ENCODE results near the gene LIN28B. TPM values are rescaled to one million over a fixed set of nuclear protein-coding genes. Genes with fewer than 3 reads are reported as not detected.
"Not testable (repeated sequence)": the region's sequence is repeated elsewhere in the genome, so short reads cannot be mapped to it uniquely, and the experiment has no call there.

LIN28B gene
- total RNA-seq, 1 donor from 2014 or later, result 5.1 TPM

- no peak for DNase-seq (ENCODE audit: low spot score)
These were observed 778 bp upstream of the LIN28B start for GRCh38 chr6:104955927-104956730.

- DNase-seq (ENCODE audit: low spot score), result no peak
These were observed 632 bp downstream of the LIN28B start for GRCh38 chr6:104957301-104958177.

DNA sequence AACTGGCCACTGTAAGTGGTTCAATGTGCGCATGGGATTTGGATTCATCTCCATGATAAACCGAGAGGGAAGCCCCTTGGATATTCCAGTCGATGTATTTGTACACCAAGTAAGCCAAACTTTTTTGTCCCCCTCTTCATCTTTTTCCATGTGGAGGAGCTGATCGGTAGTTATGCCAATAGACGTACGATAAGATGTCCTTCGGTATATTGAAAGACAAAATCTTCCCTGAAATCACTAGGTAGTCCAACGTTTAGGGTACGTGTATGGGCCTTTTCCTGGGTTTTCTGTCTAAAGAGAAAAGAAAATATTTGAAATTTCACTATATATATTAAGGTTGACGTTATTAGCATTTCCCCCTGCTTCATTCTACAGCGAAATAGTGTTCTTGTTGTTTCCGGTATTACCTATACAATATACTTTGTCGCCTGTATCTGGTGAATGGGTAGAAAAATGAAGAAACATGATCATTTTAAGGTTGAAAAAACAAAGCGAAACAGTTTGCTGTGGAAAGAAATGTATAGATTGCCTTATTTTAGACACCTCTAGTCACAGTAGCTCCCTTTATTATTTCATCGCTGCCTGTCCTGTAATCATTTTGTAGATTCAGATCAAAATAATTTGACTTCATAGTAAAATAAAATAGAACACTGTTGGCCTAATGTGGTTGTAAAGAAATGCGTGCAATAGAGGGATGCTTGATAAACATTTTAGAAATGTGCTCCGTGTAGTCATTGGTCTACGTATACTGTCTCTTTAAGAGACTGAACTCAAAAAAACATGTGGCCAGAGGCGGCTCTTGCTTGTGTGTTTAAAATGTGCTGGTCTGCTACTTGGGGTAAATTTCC is 1.5 kb downstream of the LIN28B start:
- peak; percentile 35 for DNase-seq (ENCODE audit: low spot score)

- DNase-seq (ENCODE audit: low spot score), result no peak
These were observed 2.3 kb downstream of the LIN28B start for GRCh38 chr6:104959026-104959858.

DNA sequence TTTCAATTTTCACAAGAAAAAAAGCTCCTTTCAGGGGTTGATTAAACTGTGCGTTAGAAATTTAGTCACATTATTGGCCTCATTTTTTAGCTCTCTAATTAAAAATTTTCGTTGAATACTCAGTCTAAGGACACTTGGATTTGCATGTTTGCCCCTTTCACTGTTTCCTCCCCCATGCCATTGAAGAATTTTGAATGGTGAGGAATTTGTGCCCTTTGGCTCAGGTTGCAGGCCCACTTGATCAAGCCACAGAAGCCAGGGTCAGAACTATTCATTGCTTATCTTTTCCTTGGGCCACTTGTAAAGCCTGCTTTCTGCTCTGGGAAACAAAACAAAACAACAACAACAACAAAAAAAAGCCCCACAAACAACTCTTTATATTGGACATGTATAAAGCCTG is 12.2 kb downstream of the LIN28B start:
- no peak for DNase-seq (ENCODE audit: low spot score)

DNA sequence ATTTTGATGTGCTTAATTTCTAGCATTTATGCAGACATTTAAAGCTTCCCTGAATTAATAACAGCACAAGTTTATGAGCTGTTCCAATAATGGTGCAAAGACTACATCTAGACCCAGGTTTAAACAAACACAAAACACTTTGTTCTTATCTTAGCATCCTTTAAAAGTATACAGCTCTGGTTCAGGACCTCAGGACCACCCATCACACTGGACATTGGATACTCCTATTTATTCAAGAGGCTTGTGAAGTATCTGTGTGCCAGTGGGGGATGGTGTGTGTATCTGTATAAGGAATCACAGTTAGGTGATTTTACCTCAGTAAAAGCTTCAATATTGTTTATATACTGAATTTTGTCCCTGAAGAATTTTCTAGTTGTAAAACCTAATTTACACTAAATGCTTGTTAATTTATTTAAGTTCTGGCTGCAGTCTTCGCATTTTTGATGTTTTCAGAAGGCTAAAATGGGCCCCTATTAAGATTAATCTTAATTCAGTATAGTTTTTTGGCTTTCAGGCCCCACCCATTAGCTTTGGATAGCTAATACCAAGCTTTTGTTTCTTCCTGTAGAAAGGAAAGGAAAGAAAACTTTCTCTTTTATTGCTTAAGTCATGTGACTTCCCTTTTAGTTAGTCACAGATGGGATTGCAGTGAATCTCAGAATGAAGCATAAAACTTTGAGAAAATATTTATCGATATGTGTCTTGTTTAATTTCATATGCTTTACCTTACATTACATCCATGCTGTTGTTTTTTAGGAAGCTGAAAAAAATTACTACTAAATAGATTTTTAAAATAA is 13.1 kb downstream of the LIN28B start:
- DNase-seq (ENCODE audit: low spot score), result no peak

GRCh38 chr6:104973404-104973803 is 16.5 kb downstream of the LIN28B start:
- no peak for DNase-seq (ENCODE audit: low spot score)

- no peak for DNase-seq (ENCODE audit: low spot score)
These were observed 26.4 kb downstream of the LIN28B start for GRCh38 chr6:104983296-104983695.

- DNase-seq (ENCODE audit: low spot score), result no peak
These were observed 26.9 kb downstream of the LIN28B start for GRCh38 chr6:104983776-104984175.

DNA sequence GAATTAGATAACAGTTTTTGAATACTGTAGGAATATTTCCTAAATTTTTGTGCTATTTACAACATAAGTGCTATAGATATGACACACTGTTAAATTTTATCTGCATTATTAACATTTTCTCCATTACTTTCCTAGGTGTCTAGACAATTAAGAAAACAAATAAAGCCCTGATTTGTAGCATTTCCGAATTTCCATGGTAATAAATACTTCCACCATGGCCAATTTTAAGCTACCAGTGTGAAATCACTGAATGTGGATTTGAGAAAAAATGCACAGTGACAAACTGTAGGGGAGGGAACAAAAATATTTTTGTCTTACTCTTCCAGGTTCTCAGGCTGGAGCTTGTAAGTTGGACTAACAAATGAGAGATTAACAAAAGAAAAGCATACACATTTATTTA is 27.9 kb downstream of the LIN28B start:
- DNase-seq (ENCODE audit: low spot score), result no peak

DNA sequence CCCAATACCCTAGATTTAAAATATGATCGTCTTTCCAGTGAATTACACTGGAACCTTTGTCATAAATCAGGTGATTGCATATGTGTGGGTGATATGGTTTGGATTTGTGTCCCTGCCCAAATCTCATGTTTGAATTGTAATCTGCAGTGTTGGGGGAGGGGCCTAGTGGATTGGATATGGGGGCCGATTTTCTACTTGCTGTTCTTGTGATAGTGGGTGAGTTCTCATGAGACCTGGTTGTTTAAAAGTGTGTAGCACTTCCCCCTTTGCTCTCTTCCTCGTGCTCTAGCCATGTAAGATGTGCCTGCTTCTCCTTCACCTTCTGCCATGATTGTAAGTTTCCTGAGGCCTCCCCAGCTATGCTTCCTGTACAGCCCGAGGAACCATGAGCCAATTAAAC is 29.0 kb downstream of the LIN28B start:
- not testable (repeated sequence) for DNase-seq (ENCODE audit: low spot score)

DNA sequence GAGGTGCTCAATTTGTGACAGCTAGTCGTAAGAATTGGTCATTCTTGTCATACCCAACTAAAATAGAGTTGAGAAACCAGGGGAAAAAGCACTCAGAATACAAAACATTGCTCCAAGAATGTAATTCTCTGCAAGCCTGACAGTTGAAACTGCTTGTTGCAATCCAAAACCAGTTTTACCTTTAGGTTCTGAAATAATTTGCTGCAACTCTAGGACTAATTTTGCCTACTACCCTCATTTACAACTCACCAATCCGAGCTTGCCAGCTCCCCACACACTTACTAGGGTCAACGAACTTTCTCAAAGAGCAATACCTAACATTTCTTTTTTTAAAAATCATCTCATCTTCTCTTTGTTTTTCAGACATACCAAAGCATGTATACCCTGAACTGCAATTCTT is 29.7 kb downstream of the LIN28B start:
- no peak for DNase-seq (ENCODE audit: low spot score)

- no peak for DNase-seq (ENCODE audit: low spot score)
These were observed 30.3 kb downstream of the LIN28B start for GRCh38 chr6:104987218-104987617.

- no peak for DNase-seq (ENCODE audit: low spot score)
These were observed 33.2 kb downstream of the LIN28B start for GRCh38 chr6:104990085-104990484.

DNA sequence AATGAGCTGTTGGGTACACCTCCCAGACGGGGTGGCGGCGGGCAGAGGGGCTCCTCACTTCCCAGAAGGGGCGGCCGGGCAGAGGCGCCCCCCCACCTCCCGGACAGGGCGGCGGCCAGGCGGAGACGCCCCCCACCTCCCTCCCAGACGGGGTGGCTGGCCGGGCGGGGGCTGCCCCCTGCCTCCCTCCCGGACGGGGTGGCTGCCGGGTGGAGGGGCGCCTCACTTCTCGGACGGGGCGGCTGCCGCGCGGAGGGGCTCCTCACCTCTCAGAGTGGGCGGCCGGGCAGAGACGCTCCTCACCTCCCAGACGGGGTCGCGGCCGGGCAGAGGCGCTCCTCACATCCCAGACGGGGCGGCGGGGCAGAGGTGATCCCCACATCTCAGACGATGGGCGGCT is 34.2 kb downstream of the LIN28B start:
- not testable (repeated sequence) for DNase-seq (ENCODE audit: low spot score)

- DNase-seq (ENCODE audit: low spot score), result not testable (repeated sequence)
These were observed 36.7 kb downstream of the LIN28B start for GRCh38 chr6:104993576-104993975.

DNA sequence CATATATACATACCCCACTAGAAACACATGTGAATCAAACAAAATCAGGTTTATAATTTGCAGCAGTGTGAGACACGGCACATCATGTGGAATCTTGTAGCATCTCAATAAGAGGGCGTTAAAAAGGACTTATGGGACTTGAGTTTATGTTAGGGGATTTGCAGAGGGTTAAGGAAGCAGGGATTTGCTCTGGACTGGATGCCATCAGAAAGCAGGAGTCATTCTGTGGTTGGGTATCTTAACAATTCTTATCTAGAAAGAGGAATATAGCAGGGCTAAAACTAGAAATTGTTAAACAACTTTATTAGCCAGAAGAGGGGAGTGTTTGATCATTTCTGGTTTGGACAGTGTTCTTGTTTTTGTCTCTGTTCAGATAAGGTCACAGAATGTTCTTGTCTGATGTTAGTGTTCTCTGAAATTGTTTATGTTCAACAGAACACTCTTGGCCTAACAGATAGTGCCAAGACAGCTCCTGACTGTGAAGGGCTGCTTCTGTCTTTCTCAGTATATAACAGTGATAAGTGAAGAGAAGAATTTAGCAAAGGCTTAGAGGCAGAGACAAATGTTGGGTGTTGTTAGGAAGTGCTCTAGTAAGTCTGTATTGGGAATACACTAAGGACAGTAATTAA is 39.2 kb downstream of the LIN28B start:
- DNase-seq (ENCODE audit: low spot score), result peak; percentile 86

- DNase-seq (ENCODE audit: low spot score), result no peak
These were observed 44.2 kb downstream of the LIN28B start for GRCh38 chr6:105001063-105001462.

DNA sequence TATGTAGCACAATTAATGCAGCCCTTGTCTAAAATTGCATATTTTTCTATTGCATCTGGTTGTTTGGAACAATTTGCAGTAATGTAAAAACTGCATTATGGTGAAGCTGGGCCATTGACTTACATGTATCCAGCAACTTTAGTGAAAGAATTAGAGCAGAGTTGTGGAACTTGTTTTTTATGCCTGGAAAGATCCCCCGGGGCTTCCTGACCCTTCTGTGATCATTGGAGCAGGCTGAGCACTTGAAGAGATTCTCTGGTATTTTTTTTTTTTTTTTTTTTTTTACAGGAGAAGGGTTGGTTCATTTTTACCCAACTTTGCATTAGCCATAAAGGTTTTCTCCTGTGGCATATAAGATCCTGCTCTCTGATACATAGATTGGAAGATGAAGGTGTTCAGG is 45.0 kb downstream of the LIN28B start:
- DNase-seq (ENCODE audit: low spot score), result peak; percentile 32

DNA sequence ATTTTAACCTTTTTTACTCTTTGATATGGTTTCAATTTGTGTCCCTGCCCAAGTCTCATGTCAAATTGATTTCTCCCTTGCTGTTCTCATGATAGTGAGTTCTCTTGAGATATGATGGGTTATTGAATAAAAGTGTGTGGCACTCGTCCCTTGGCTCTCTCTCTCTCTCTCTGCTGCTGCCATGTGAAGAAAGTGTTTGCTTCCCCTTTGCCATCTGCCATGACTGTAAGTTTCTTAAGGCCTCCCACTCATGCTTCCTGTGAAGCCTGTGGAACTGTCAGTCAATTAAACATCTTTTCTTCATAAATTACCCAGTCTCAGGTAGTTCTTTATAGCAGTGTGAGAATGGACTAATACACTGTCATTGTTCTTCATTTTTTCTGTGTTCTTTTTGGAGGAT is 48.5 kb downstream of the LIN28B start:
- no peak for DNase-seq (ENCODE audit: low spot score)
